HepG2 (cell line): ENCODE measurements around the gene KSR1. TPM values are rescaled to one million over a fixed set of nuclear protein-coding genes. Genes with fewer than 3 reads are reported as not detected.

ENCODE experiments used
- ASH2L ChIP-seq: fragments of 300-600, 200-600 bp; sonication (generic); IDR thresholded peaks from 2 replicates; pipeline ENCODE4 v1.7.0; 2017; ENCODE audit warnings: low read depth, mild to moderate bottlenecking, moderate library complexity, mixed read lengths, low read length; ENCODE audit not compliant: insufficient read length
- BATF2 ChIP-seq: sonication (generic); formaldehyde crosslinking; IDR thresholded peaks from 2 replicates; pipeline ENCODE4 v1.8.0; 2022; ENCODE audit warnings: mild to moderate bottlenecking, missing genetic modification reagents, moderate library complexity
- CSRNP2 ChIP-seq: sonication (generic); formaldehyde crosslinking; conservative IDR thresholded peaks from 2 replicates; pipeline ENCODE4 v1.8.0; 2022; ENCODE audit warnings: low read depth, missing genetic modification reagents
- FOSL2 ChIP-seq: sonication (generic); formaldehyde crosslinking; IDR thresholded peaks from 2 replicates; pipeline ENCODE4 v1.4.0; 2020; ENCODE audit warnings: missing genetic modification reagents
- FOXK1 ChIP-seq: sonication (generic); formaldehyde crosslinking; IDR thresholded peaks from 2 replicates; pipeline ENCODE4 v1.4.0; 2020; ENCODE audit warnings: low read depth, missing genetic modification reagents, borderline replicate concordance
- HMG20B ChIP-seq: conservative IDR thresholded peaks from 2 replicates; pipeline ENCODE4 v1.6.1; 2016; ENCODE audit warnings: missing genetic modification reagents, missing compliant biosample characterization
- HNRNPUL1 ChIP-seq: fragments of 200-400 bp; formaldehyde crosslinking; IDR thresholded peaks from 2 replicates; pipeline ENCODE4 v1.6.1; 2017; ENCODE audit warnings: low read depth, mild to moderate bottlenecking, low read length, moderate library complexity
- MIXL1 ChIP-seq: IDR thresholded peaks from 2 replicates; pipeline ENCODE4 v1.6.1; 2016
- NFATC3 ChIP-seq: sonication (generic); formaldehyde crosslinking; IDR thresholded peaks from 2 replicates; pipeline ENCODE4 v1.5.1; 2020; ENCODE audit warnings: mild to moderate bottlenecking, missing genetic modification reagents
- NPAS2 ChIP-seq: sonication (generic); formaldehyde crosslinking; IDR thresholded peaks from 2 replicates; pipeline ENCODE4 v1.8.0; 2022; ENCODE audit warnings: mild to moderate bottlenecking, missing genetic modification reagents, borderline replicate concordance
- PCBP1 ChIP-seq: fragments of 200-400 bp; formaldehyde crosslinking; IDR thresholded peaks from 2 replicates; pipeline ENCODE4 v1.6.1; 2017; ENCODE audit warnings: mild to moderate bottlenecking, low read depth, low read length, borderline replicate concordance
- SALL1 ChIP-seq: sonication (generic); formaldehyde crosslinking; IDR thresholded peaks from 2 replicates; pipeline ENCODE4 v1.8.0; 2022; ENCODE audit warnings: mild to moderate bottlenecking, missing genetic modification reagents
- SMAD1 ChIP-seq: sonication (generic); formaldehyde crosslinking; IDR thresholded peaks from 2 replicates; pipeline ENCODE4 v1.4.0; 2020; ENCODE audit warnings: missing genetic modification reagents, low read depth, mild to moderate bottlenecking, borderline replicate concordance
- SNRNP70 ChIP-seq: fragments of 200-400 bp; formaldehyde crosslinking; IDR thresholded peaks from 2 replicates; pipeline ENCODE4 v1.6.1; 2017; ENCODE audit warnings: mild to moderate bottlenecking, low read depth, low read length, moderate library complexity
- THRA ChIP-seq: sonication (generic); formaldehyde crosslinking; IDR thresholded peaks from 2 replicates; pipeline ENCODE4 v1.4.0; 2020; ENCODE audit warnings: missing genetic modification reagents, borderline replicate concordance
- THYN1 ChIP-seq: sonication (generic); formaldehyde crosslinking; IDR thresholded peaks from 2 replicates; pipeline ENCODE4 v1.8.1; 2023; ENCODE audit warnings: low read depth, mild to moderate bottlenecking, moderate library complexity, missing genetic modification reagents, borderline replicate concordance
- TOPORS ChIP-seq: sonication (generic); formaldehyde crosslinking; IDR thresholded peaks from 2 replicates; pipeline ENCODE4 v1.8.0; 2023; ENCODE audit warnings: mild to moderate bottlenecking, missing genetic modification reagents
- YEATS4 ChIP-seq: sonication (generic); formaldehyde crosslinking; IDR thresholded peaks from 2 replicates; pipeline ENCODE4 v1.4.0; 2020; ENCODE audit warnings: missing genetic modification reagents, borderline replicate concordance
- ZBTB38 ChIP-seq: sonication (generic); formaldehyde crosslinking; IDR thresholded peaks from 2 replicates; pipeline ENCODE4 v1.5.1; 2020; ENCODE audit warnings: mild to moderate bottlenecking, missing genetic modification reagents
- ZBTB42 ChIP-seq: sonication (generic); formaldehyde crosslinking; IDR thresholded peaks from 2 replicates; pipeline ENCODE4 v1.5.0; 2020; ENCODE audit warnings: mild to moderate bottlenecking, missing genetic modification reagents
- ZNF180 ChIP-seq: sonication (generic); formaldehyde crosslinking; IDR thresholded peaks from 2 replicates; pipeline ENCODE4 v1.4.0; 2020; ENCODE audit warnings: low read depth, missing genetic modification reagents, borderline replicate concordance
- ZNF225 ChIP-seq: sonication (generic); formaldehyde crosslinking; IDR thresholded peaks from 2 replicates; pipeline ENCODE4 v1.4.0; 2020; ENCODE audit warnings: mild to moderate bottlenecking, missing genetic modification reagents
- ZNF274 ChIP-seq: sonication (generic); formaldehyde crosslinking; IDR thresholded peaks from 2 replicates; pipeline ENCODE4 v1.5.1; 2020; ENCODE audit warnings: mild to moderate bottlenecking, missing genetic modification reagents
- ZNF546 ChIP-seq: sonication (generic); formaldehyde crosslinking; conservative IDR thresholded peaks from 2 replicates; pipeline ENCODE4 v1.8.1; 2023; ENCODE audit warnings: mild to moderate bottlenecking, missing genetic modification reagents
- ZNF562 ChIP-seq: sonication (generic); formaldehyde crosslinking; IDR thresholded peaks from 2 replicates; pipeline ENCODE4 v1.8.0; 2022; ENCODE audit warnings: missing genetic modification reagents, borderline replicate concordance
- ZNF678 ChIP-seq: sonication (generic); formaldehyde crosslinking; IDR thresholded peaks from 2 replicates; pipeline ENCODE4 v1.4.0; 2020; ENCODE audit warnings: mild to moderate bottlenecking, missing genetic modification reagents
- ZNF782 ChIP-seq: sonication (generic); formaldehyde crosslinking; IDR thresholded peaks from 2 replicates; pipeline ENCODE4 v1.4.0; 2020; ENCODE audit warnings: missing genetic modification reagents, mild to moderate bottlenecking, borderline replicate concordance
- ZNF816 ChIP-seq: sonication (generic); formaldehyde crosslinking; IDR thresholded peaks from 2 replicates; pipeline ENCODE4 v1.8.0; 2022; ENCODE audit warnings: missing genetic modification reagents, mild to moderate bottlenecking, borderline replicate concordance
- polyA plus RNA-seq, 8 experiments: library from polyadenylated mRNA; depleted of rRNA in 3 of 8; stranded (reverse) in 7 of 8; unstranded in 1 of 8; fragments of >200 nt; fragmentation: Illumina TruSeq in 4 of 8; extraction: Trizol in 4 of 8; gene quantifications; 2 replicates each; pipeline versions ENCODE4 v1.2.1 to v1.2.3, GENCODE V29; 2011 to 2016; ENCODE audit warnings: low read depth in 4 of 8, missing spikeins in 1 of 8, mixed read lengths in 1 of 8; ENCODE audit not compliant: insufficient read depth in 1 of 8
- total RNA-seq, 5 experiments: library from RNA; depleted of rRNA; stranded (reverse); fragments of >200 nt; fragmentation: Illumina TruSeq; extraction: Trizol; gene quantifications; 2 replicates each; pipeline ENCODE4 v1.2.3, GENCODE V29; 2016; ENCODE audit warnings: low read depth in 1 of 5

Gene KSR1
- total and polyA plus RNA-seq, 2 of the 13 experiments (the other 11 are each of a cell fraction or from before 2014, with no cell fraction given) = 10.1 to 16.6 TPM

- no peak for TF ChIP-seq CSRNP2
- TF ChIP-seq THYN1 (CRISPR knock-in tag) = no peak
- no peak for TF ChIP-seq ZNF562 (CRISPR knock-in tag)
- no peak for TF ChIP-seq ASH2L
- no peak for TF ChIP-seq ZNF225 (CRISPR knock-in tag)
- TF ChIP-seq ZNF678 (CRISPR knock-in tag) = no peak
- no peak for TF ChIP-seq THRA (CRISPR knock-in tag)
- no peak for TF ChIP-seq TOPORS (CRISPR knock-in tag)
- no peak for TF ChIP-seq PCBP1
- TF ChIP-seq YEATS4 (CRISPR knock-in tag) = no peak
- TF ChIP-seq MIXL1 = no peak
- TF ChIP-seq SALL1 (CRISPR knock-in tag) = peak; percentile 30; the same call in 1 of the 2 replicates
- TF ChIP-seq ZNF782 = no peak
- TF ChIP-seq FOSL2 (CRISPR knock-in tag) = no peak
- no peak for TF ChIP-seq SMAD1 (CRISPR knock-in tag)
- TF ChIP-seq ZBTB38 (CRISPR knock-in tag) = no peak
- TF ChIP-seq NFATC3 = no peak
- no peak for TF ChIP-seq NPAS2 (CRISPR knock-in tag)
- TF ChIP-seq ZNF274 (CRISPR knock-in tag) = no peak
- no peak for TF ChIP-seq SNRNP70
- TF ChIP-seq ZNF180 (CRISPR knock-in tag) = no peak
- no peak for TF ChIP-seq ZNF816 (CRISPR knock-in tag)
- no peak for TF ChIP-seq ZBTB42 (CRISPR knock-in tag)
- no peak for TF ChIP-seq ZNF546 (CRISPR knock-in tag)
- no peak for TF ChIP-seq BATF2 (CRISPR knock-in tag)
- TF ChIP-seq FOXK1 (CRISPR knock-in tag) = 0 out of 2 replicates have a peak, but pooled peaks have one; percentile 16
- TF ChIP-seq HMG20B (CRISPR knock-in tag) = no peak
- TF ChIP-seq HNRNPUL1 = no peak
Measured at GRCh38 chr17:27407916-27408864, 48.1 kb upstream of the KSR1 start (continued).
